ENCODE measurements around the gene EXTL1.

The EXTL1 gene

DNA sequence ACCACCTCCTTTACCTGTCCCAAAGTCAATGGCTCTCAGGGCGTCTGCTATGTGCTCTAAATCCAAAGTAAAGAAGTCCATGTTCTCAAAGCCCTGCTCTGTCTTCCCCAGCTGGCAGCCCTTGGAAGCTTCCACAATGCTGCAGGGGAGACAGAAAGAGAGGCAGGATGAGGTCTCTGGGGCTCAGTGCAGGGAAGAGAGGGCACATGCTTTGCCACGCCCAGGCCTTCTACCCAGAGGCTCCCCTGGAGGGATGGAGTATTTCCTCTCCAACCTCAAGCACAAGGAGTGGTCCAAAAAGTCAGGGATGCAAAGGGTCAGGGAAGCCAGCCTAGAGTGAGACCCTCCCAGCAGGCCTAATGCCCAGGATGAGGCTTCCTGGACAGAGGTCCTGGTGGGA lies 35.6 kb downstream of the EXTL1 start:
- no peak overlapping the region for H3K27ac ChIP-seq
- no peak for TF ChIP-seq ZFX (IDR thresholded peaks at IDR 0.05)
- TF ChIP-seq, protein P1, sequence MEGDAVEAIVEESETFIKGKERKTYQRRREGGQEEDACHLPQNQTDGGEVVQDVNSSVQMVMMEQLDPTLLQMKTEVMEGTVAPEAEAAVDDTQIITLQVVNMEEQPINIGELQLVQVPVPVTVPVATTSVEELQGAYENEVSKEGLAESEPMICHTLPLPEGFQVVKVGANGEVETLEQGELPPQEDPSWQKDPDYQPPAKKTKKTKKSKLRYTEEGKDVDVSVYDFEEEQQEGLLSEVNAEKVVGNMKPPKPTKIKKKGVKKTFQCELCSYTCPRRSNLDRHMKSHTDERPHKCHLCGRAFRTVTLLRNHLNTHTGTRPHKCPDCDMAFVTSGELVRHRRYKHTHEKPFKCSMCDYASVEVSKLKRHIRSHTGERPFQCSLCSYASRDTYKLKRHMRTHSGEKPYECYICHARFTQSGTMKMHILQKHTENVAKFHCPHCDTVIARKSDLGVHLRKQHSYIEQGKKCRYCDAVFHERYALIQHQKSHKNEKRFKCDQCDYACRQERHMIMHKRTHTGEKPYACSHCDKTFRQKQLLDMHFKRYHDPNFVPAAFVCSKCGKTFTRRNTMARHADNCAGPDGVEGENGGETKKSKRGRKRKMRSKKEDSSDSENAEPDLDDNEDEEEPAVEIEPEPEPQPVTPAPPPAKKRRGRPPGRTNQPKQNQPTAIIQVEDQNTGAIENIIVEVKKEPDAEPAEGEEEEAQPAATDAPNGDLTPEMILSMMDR (conservative IDR thresholded peaks at IDR 0.05): no peak

DNA sequence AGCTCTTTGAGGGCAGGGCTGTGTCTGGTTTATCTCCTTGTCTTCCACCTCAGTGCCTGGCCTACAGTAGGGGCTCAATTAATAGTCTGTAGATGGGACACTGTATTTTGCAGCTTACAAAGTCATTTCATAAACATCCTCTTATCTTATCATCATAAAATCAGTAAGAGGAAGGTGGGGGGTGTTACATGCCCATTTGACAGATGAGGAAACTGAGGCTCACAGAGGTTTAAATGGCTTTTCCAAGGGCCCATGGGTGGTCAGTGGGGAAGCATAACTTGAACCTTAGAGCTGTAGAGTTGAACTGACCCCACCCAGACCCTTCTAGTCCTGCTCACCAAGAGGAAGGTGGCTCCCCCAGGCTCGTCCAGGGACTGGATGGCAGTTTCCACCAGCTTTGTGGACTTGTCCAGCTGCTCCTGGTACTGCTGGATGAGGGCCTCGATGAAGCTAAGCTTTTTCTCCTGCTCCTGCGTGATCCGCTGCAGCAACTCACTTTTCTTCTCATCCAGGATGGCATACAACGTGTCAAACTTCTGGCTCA lies 36.5 kb downstream of the EXTL1 start:
- no peak overlapping the region for H3K27ac ChIP-seq
- no peak for TF ChIP-seq ZFX (IDR thresholded peaks at IDR 0.05)
- TF ChIP-seq, protein P1 (conservative IDR thresholded peaks at IDR 0.05): no peak

DNA sequence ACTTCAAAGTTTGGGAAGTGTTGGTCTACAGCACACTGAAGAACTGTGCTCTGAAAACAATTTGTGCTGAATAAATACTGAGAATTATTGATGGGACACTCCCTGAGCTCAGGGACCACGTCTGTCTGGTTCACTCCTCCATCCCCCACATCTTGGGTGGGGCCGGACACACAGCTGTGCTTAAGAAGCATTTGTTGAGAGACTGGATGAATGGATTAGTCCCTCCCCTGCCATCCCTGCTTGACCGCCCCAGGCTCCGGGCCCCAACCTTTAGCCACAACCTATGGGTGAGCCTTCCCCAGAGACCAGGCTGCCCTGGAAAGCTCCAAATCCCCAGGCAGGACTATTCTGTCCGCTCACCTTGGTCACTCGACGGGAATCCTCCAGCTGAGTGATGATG lies 38.3 kb downstream of the EXTL1 start:
- no peak for TF ChIP-seq ZFX (IDR thresholded peaks at IDR 0.05)
- H3K27ac ChIP-seq: no peak overlapping the region

DNA sequence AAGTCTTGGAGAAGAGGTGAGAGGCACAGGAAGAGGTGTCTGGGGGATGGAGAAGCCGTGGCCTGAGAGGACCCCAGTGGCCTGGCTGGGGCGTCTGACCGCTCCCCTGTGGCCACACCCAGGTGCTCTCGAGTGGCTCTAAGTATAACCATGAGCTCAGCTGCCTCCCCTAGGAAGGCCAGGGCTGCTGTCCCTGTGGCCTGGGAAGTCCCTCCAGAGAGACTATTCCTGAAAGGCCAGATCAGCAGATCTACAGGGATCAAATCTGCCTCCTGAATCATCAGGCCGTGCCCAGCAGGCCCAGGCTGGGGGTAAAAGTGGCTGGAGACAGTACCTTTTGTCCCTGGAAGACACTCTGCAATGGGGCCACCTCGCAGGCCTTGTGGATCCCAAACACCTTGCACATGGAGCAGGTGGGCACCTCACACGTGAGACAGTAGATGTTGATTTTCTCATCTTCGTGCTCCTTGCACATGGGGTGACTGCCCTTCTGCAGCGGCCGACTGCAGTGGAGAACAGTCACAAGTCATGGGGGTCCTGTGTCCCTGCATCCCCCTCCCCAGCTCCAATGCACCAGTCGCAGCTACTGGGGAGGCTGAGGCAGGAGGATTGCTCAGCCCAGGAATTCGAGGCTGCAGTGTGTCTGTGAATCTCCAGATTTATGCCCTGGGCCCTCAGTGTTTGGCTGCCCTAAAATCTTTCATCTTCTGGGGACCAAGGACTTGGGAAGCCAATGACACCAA lies 39.4 kb downstream of the EXTL1 start:
- no peak overlapping the region for H3K27ac ChIP-seq
- TF ChIP-seq ZFX (IDR thresholded peaks at IDR 0.05): no peak
- TF ChIP-seq, protein P1 (conservative IDR thresholded peaks at IDR 0.05): no peak

DNA sequence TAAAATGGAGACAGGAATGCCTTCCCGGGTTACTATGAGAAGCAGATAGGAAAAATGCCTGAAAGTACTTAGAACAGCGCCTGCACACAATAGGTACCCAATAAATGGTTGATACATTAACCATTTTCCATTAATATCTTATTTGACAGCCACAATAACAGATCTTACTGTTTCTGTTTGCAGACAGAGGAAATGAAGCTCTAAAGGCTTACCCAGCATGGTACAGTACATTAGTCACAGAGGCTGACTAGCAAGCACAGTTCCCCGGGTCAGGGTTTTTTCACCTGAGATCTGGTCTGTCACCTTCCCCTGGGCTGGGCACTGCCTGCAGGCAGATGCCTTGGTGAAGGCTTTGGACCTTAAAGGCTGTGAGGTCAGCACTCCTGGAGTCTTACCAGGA lies 43.0 kb downstream of the EXTL1 start:
- TF ChIP-seq ZFX (IDR thresholded peaks at IDR 0.05): no peak
- TF ChIP-seq, protein P1 (conservative IDR thresholded peaks at IDR 0.05): no peak
- H3K27ac ChIP-seq: no peak overlapping the region

DNA sequence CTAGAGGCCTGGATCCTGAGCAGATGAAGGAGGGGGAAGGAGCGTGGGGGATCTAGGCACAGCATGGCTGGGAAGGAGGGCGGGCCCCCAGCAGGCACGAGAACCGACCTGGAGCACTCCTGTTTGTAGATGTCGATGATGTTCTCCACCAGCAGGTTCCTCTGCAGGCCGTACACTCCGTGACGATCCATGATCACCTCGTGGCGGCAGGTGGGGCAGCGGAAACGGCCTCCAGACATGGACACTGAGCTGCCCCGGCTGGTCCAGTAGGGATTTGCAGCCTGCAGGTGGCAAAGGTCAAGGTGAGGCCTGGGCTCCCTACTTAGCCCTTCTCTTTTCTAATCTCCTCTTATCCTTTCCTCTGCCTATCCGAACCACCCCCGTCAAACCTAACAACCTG lies 44.6 kb downstream of the EXTL1 start:
- TF ChIP-seq, protein P1 (conservative IDR thresholded peaks at IDR 0.05): no peak
- no peak for TF ChIP-seq ZFX (IDR thresholded peaks at IDR 0.05)
- no peak overlapping the region for H3K27ac ChIP-seq

DNA sequence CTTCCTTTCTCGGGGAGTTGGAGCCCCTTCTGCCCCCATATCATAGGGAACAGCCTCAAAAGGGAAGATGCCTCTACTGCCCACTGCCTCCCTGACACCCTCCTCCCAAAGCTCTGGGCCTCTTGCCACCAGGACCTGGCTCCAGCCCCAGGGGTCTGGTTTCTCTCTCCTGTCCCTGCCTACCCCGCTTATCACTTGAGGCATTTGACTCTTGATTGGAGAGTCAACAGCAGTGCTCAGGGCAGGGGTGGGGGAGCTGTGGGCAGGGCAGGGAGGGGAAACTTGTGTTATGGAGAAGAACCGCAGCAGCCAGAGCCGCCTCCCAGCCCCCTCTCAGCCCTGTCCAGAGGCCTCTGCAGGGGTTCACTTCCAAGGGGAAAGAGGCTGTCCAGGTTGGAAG lies 45.3 kb downstream of the EXTL1 start:
- H3K27ac ChIP-seq: no peak overlapping the region
- TF ChIP-seq, protein P1 (conservative IDR thresholded peaks at IDR 0.05): no peak
- no peak for TF ChIP-seq ZFX (IDR thresholded peaks at IDR 0.05)

DNA sequence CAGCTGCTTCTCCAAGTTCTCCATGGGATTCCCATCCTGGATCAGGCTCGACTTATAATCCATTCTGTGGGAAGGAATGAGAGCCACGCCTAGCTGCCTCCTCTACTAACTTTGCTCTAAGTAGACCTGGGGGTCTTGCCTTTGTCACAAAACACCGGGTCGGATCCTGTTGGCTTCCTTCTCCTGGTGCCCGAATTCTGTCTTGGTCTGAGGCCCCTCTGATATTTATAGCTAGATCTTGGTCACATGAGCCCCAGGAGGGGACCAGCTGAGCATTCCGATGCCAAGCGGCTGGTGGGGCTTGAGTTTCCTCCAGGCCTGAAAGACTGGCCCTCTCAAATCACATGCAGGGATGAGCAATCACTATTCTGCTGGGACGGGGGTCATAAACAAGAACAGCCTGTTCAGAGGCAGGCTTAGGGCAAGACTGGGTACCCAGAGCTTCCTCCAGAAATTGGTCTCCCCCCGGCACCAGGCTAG lies 45.9 kb downstream of the EXTL1 start, which contains the start of gene TRIM63:
TRIM63 (minus strand) TSS at position 199 of the 480 bp plus-strand sequence; CDS start at position 63, 136 bp downstream.
- TF ChIP-seq ZFX (IDR thresholded peaks at IDR 0.05): no peak
- TF ChIP-seq, protein P1 (conservative IDR thresholded peaks at IDR 0.05): no peak
- no peak within 1 kb of the TSS for H3K27ac ChIP-seq
